IPS-15b (cell line): ENCODE data around the gene OBI1.

Experiments
- H3K27me3 ChIP-seq: one replicate; pipeline ENCODE4 v1.6.1; 2013; ENCODE audit warnings: low read length; ENCODE audit not compliant: control insufficient read depth, insufficient read depth
- H3K36me3 ChIP-seq: one replicate; pipeline ENCODE4 v1.6.1; 2013; ENCODE audit warnings: low read length; ENCODE audit not compliant: control insufficient read depth, insufficient read depth
- H3K4me1 ChIP-seq: one replicate; pipeline ENCODE4 v1.6.1; 2013; ENCODE audit warnings: mild to moderate bottlenecking, low read length; ENCODE audit not compliant: control insufficient read depth, insufficient read depth
- H3K4me3 ChIP-seq: one replicate; pipeline ENCODE4 v1.5.1; 2013; ENCODE audit warnings: low read depth, low read length
- H3K9ac ChIP-seq: one replicate; pipeline ENCODE4 v1.6.1; 2013; ENCODE audit warnings: low read depth, mild to moderate bottlenecking, low read length
- H3K9me3 ChIP-seq: one replicate; pipeline ENCODE4 v1.6.1; 2013; ENCODE audit warnings: mild to moderate bottlenecking, low read length; ENCODE audit not compliant: control insufficient read depth, insufficient read depth

OBI1 gene

GRCh38 chr13:78638216-78638615, 20.7 kb downstream of the OBI1 start:
- H3K9me3 ChIP-seq = no peaks in the 10 kb centered on the region
- peaks cover 3% of the 10 kb centered on the region for H3K4me1 ChIP-seq
- no peak overlapping the region for H3K4me3 ChIP-seq
- peaks cover 9% of the 10 kb centered on the region for H3K36me3 ChIP-seq
- H3K9ac ChIP-seq = no peak overlapping the region
- no peaks in the 10 kb centered on the region for H3K27me3 ChIP-seq

DNA sequence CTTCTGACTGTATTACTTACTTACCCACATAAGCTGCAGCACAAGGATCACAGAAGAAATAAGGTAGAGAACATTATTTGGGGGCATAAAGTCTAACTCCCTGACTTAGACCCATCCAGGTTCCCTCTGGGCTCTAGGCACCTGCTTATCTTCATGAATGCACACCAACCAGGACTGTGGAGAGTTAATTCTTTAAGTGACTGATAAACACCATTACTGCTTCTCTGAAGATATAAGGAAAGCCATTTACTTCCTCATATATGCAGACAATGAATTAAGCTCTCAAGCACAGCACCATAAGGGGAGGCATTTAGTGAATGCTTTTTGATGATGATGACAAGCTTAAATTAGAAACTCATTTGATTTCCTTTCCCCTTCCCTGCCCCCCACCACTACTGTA, 22.5 kb downstream of the OBI1 start:
- Histone ChIP-seq H3K36me3 (peaks cover 15% of the 10 kb centered on the region), H3K9ac (no peak overlapping the region)

DNA sequence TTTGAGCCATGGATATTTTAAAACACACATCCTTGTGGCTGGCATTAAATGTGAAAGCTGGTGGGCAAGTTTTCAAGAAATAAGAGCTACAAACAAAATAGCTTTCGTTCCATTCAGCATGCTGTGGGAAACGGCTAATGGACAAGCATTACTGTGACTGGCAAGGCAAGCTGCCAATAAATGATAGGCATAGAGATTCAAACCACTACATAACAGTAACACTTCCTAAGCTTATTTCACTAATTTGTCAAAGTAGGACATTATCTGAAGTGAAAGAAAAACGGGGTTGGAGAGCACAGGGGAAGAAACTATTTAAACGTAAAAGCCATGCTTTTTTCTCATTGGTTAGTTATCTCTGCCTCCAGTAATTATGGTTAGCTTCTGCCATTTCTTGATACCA, 26.0 kb downstream of the OBI1 start:
- Histone ChIP-seq H3K27me3 (no peaks in the 10 kb centered on the region), H3K36me3 (peaks cover 15% of the 10 kb centered on the region), H3K9me3 (no peaks in the 10 kb centered on the region), H3K9ac (no peak overlapping the region), H3K4me1 (no peaks in the 10 kb centered on the region), H3K4me3 (no peak overlapping the region)

More for the DNA sequence above, 22.5 kb downstream of the OBI1 start:
- H3K4me3 ChIP-seq = no peak overlapping the region
- no peaks in the 10 kb centered on the region for H3K9me3 ChIP-seq
- H3K4me1 ChIP-seq = no peaks in the 10 kb centered on the region
- H3K27me3 ChIP-seq = no peaks in the 10 kb centered on the region

DNA sequence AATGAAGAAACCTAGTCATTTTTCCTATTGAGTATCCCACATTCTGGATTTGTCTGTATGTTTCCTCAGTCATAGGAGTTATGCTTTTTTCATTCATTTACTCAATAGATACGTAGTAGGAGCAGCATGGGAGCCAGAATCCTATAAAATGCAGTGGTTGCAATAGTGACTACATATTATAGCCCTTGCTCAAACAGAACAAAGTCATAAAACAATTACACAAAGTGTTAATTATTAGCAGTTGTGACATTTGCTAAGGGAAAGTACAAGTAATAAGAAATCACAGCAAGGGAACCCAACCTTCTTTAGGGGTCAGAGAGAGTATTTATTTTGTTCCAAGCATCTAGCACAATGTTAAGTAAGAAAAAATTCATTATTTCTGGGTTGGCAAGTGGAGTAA, 27.9 kb downstream of the OBI1 start:
- Histone ChIP-seq H3K9me3 (no peaks in the 10 kb centered on the region), H3K36me3 (peaks cover 15% of the 10 kb centered on the region), H3K4me3 (no peak overlapping the region)

DNA sequence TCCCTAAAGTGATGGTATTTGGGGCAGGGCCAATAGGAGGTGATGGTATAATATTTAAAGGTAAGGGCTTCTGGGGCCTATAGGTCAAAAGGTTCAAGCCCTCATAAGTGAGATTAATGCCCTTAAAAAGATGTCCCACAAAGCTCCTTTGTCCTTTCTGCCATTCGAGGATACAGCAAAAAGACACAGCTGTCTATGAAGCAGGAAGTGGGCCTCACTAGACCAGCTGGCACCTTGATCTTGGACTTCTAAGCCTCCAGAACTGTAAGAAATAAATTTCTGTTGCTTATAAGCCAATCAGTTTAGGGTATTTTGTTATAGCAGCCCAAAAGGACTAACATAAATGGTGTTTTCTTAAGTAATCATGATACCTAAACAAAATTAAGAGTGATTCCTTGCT, 28.4 kb downstream of the OBI1 start:
- H3K9me3 ChIP-seq = no peaks in the 10 kb centered on the region
- no peaks in the 10 kb centered on the region for H3K27me3 ChIP-seq
- H3K4me1 ChIP-seq = no peaks in the 10 kb centered on the region
- peaks cover 15% of the 10 kb centered on the region for H3K36me3 ChIP-seq
- no peak overlapping the region for H3K9ac ChIP-seq
- H3K4me3 ChIP-seq = no peak overlapping the region

More for the DNA sequence above, 27.9 kb downstream of the OBI1 start:
- no peak overlapping the region for H3K9ac ChIP-seq
- no peaks in the 10 kb centered on the region for H3K27me3 ChIP-seq
- no peaks in the 10 kb centered on the region for H3K4me1 ChIP-seq

DNA sequence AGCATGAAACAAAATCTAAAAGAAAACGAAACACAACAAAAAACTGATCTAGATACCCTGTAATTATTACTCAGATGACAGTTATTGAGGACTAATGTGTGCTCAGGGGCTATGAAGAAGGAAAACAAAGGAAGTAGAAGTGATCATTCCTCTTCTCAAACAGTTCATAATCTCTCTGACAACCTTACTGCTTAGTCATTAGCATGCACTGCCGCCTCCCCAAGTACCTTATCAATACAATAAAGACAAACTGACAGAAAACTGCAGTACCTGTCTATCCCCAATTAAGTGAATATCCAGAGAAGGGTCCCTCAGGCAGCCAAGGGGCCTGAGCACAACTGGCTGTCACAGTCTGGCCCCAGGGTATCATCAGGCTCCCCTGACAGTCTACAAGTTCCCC, 33.6 kb downstream of the OBI1 start:
- H3K9me3 ChIP-seq = no peaks in the 10 kb centered on the region
- H3K27me3 ChIP-seq = no peaks in the 10 kb centered on the region
- no peaks in the 10 kb centered on the region for H3K36me3 ChIP-seq
- H3K4me3 ChIP-seq = no peak overlapping the region
- no peaks in the 10 kb centered on the region for H3K4me1 ChIP-seq
- H3K9ac ChIP-seq = no peak overlapping the region

DNA sequence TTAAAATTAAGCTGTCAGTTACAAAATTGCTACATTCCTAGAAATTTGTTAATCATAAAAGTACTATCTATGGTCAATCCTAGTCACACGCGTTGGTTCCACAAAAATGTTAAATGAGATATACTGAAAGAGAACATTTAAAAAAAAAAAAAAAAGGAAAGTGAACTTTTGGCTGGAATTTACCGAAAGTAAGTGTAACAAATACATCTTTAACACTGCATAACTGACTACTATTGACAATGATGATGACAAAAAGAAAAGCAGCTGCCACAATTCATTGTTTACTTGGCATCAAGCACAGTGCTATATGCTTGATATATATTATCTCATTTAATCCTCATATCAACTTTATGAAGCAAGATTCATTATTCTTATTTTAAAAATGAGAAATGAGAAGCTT, 35.8 kb downstream of the OBI1 start:
- Histone ChIP-seq H3K36me3 (no peaks in the 10 kb centered on the region), H3K4me1 (no peaks in the 10 kb centered on the region), H3K4me3 (no peak overlapping the region), H3K27me3 (no peaks in the 10 kb centered on the region), H3K9me3 (no peaks in the 10 kb centered on the region), H3K9ac (no peak overlapping the region)

DNA sequence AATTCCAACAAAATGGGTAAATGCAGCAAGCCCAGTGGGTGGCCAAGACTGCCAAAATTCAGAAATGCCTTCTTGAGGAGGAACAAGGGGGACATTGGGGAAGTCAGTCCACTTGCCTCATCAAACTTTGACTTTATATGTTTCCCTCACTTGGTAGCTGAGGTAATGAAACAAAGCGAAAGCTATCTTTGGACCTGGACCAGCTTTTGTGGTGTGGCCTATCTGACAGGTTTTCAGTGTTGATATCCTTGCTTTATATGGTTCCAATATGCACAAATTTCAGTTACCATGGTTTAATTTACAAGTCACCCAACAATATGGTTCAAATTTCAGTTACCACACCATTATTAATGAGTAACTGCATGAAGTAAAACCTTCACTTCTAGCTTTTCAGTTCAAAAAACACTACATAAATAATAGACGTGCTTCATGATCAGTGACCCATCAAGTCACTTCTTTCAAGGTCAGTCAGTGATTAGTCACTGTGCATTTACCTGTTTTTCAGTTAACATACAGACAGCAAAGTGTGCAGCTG, 38.0 kb downstream of the OBI1 start:
- H3K9me3 ChIP-seq = no peaks in the 10 kb centered on the region
- no peaks in the 10 kb centered on the region for H3K4me1 ChIP-seq
- no peak overlapping the region for H3K4me3 ChIP-seq
- no peak overlapping the region for H3K9ac ChIP-seq
- H3K36me3 ChIP-seq = peaks cover under 1% of the 10 kb centered on the region
- no peaks in the 10 kb centered on the region for H3K27me3 ChIP-seq

- Histone ChIP-seq H3K36me3 (peaks cover 3% of the 10 kb centered on the region), H3K9me3 (no peaks in the 10 kb centered on the region), H3K27me3 (no peaks in the 10 kb centered on the region), H3K9ac (no peak overlapping the region), H3K4me3 (no peak overlapping the region), H3K4me1 (no peaks in the 10 kb centered on the region)
Measured at GRCh38 chr13:78618411-78618810, 40.5 kb downstream of the OBI1 start.

- Histone ChIP-seq H3K9me3 (no peaks in the 10 kb centered on the region), H3K27me3 (peaks cover 65% of the 10 kb centered on the region), H3K4me3 (no peak overlapping the region), H3K4me1 (peaks cover 19% of the 10 kb centered on the region), H3K9ac (no peak overlapping the region), H3K36me3 (peaks cover 3% of the 10 kb centered on the region)
Measured at GRCh38 chr13:78611040-78611439, 47.9 kb downstream of the OBI1 start.

- Histone ChIP-seq H3K9me3 (no peaks in the 10 kb centered on the region), H3K9ac (no peak overlapping the region), H3K4me3 (no peak overlapping the region), H3K4me1 (peaks cover 19% of the 10 kb centered on the region), H3K27me3 (peaks cover 71% of the 10 kb centered on the region), H3K36me3 (no peaks in the 10 kb centered on the region)
Measured at GRCh38 chr13:78610381-78610883, 48.5 kb downstream of the OBI1 start.

DNA sequence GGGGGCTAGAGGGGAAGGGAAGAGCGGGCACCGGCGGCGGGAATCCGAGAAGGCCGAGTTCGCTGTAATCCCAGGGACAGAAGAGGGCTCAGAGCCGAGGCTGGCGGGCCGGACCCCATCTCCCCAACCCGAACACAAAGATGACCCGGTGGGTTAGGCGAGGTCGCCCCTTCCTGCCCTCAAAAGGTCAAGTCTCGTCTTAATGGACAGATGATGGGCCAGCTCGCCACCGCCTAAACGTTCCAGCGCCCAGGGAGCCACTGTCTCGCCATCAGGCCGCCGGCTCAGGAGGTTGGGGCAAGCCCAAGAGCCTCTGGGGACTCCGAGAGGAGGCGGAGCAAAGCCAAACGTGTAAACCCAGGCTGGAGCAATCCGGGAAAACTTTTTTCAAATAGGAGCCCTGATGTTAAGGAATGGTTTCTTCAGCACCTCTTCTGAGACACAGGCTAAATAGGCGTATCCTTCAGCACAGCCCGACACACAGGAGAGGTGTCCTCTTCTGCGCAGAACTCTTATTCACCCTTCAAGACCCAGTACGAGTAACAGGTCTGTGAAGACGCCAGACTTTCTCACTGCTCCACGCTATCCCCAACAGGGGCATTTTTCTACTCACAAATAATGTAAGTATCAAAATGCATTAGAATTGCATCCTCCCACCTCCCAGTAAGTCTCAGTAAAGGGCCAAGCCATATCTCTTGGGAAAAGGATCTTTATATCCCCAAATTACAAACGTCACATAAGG, 49.3 kb downstream of the OBI1 start:
- Histone ChIP-seq H3K9me3 (no peaks in the 10 kb centered on the region), H3K9ac (no peak overlapping the region), H3K4me3 (peak overlapping the region; percentile 60), H3K4me1 (peaks cover 22% of the 10 kb centered on the region), H3K27me3 (peaks cover 79% of the 10 kb centered on the region), H3K36me3 (no peaks in the 10 kb centered on the region)
